Cardiac fibroblast (primary cell): Measurements from ENCODE around the gene SLC1A2.

Experiments used
- DNase-seq, 2 donors: peaks; one replicate each; pipeline versions ENCODE4 v3.0.0 to v3.0.0-alpha.2; 2010; ENCODE audit warnings: low read depth in 2 of 2
- H3K4me3 ChIP-seq, 2 donors: replicated peaks in 1 of 2; 1 replicate in 1 of 2; 2 replicates in 1 of 2; pipeline ENCODE4 v1.5.1; 2011; ENCODE audit warnings: low read depth in 2 of 2, low read length in 2 of 2, mild to moderate bottlenecking in 2 of 2, moderate library complexity in 1 of 2
- TF ChIP-seq, protein P1 (sequence below): IDR thresholded peaks from one replicate; pipeline ENCODE4 v1.5.1; 2011; ENCODE audit warnings: low read depth, mild to moderate bottlenecking, low read length, inconsistent platforms

SLC1A2 gene

DNA sequence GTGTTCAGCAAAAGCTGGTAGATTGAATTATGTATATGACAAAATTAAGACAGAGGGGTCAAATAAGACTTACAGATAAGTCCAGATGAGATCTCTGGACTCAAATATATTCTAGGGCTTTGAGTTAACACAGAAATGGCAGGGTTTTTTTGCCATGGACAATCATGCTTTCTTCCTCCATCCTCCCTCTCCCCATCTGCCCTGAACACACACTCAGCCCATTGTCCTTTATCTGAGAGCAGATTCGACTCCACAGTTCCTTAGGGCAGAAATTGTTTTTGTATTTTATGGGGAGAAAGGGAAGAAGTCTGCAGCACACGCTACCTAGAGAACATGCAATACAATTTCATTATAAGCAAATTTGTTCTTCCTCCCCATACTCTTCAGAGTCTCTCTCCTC is 86.8 kb downstream of the SLC1A2 start:
- H3K4me3 ChIP-seq, result no peak overlapping the region
- TF ChIP-seq, protein P1, sequence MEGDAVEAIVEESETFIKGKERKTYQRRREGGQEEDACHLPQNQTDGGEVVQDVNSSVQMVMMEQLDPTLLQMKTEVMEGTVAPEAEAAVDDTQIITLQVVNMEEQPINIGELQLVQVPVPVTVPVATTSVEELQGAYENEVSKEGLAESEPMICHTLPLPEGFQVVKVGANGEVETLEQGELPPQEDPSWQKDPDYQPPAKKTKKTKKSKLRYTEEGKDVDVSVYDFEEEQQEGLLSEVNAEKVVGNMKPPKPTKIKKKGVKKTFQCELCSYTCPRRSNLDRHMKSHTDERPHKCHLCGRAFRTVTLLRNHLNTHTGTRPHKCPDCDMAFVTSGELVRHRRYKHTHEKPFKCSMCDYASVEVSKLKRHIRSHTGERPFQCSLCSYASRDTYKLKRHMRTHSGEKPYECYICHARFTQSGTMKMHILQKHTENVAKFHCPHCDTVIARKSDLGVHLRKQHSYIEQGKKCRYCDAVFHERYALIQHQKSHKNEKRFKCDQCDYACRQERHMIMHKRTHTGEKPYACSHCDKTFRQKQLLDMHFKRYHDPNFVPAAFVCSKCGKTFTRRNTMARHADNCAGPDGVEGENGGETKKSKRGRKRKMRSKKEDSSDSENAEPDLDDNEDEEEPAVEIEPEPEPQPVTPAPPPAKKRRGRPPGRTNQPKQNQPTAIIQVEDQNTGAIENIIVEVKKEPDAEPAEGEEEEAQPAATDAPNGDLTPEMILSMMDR, result no peak
- DNase-seq, result no peak

DNA sequence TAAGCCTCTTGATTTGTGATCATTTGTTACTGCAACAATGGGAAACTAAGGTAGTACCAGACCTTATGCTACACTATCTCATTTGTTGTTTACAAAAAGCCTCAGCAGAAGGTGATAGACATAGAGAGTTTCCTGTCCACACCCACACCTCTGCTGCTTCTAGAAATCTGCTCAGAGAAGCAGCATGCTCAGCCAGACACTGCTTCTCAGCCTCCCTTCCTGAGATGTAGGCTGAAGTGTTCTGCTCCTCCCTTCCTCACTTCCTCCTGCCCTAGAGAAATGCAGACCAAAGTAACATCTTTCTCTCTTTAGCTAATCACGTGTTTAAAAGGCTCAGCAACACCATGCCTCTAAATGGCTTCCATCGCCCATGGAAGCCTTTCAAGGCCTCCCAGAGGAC is 88.4 kb downstream of the SLC1A2 start:
- TF ChIP-seq, protein P1, result no peak
- no peak for DNase-seq
- no peak overlapping the region for H3K4me3 ChIP-seq

DNA sequence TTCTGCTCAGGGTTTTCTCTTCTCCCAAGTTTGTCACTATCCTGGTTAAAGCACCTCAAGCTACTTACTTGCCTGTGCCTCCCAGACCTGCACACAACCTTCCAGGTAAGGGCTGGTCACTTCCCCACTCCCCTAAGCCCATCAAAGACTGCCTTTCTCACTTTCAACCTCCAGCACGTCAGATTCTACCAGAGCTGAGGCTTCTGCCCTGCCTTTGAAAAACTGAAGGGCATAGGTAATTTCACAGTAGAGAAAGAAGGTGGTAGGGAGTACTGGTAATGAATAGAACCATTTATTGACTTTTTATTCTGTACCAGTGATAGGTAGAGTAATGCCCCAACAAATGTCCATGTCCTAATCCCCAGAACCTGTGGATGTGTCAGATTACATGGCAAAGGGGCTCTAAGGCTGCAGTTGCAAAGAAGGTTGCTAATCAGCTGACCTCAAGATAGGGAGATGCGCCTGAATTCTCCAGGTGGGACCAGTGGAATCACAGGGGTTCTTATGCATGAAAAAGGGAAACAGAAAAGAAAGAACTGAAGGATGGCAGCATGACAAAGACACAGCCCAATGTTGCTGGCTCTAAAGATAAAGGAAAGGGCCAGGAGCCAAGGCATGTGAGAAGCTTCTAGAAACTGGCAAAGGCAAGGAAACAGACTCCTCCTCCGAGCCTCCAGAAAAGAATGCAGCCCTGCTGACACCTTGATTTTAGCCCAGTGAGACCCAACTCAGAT is 89.0 kb downstream of the SLC1A2 start:
- peak in 1 of 2 donors; percentile 43 for DNase-seq
- TF ChIP-seq, protein P1, result no peak
- no peak overlapping the region for H3K4me3 ChIP-seq

DNA sequence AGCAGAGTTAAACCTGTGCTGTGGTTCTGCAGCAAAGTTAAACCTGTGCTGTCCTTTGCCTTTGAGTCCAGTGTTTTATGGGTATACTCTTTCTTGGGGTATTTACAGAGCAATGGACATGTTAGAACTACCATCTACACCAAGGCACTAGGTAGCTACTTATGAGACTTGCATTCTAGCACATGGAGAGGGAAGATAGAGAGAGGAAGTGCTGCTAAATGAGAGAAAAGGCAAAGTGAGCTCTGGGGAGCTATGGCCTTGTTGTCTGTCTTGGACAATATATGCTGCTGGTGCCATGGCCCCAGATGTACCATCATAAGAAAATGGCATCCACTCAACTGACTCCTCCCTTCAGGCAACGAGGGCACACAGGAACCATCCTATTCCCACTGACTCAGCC is 91.5 kb downstream of the SLC1A2 start:
- DNase-seq, result no peak
- TF ChIP-seq, protein P1, result no peak
- no peak overlapping the region for H3K4me3 ChIP-seq

DNA sequence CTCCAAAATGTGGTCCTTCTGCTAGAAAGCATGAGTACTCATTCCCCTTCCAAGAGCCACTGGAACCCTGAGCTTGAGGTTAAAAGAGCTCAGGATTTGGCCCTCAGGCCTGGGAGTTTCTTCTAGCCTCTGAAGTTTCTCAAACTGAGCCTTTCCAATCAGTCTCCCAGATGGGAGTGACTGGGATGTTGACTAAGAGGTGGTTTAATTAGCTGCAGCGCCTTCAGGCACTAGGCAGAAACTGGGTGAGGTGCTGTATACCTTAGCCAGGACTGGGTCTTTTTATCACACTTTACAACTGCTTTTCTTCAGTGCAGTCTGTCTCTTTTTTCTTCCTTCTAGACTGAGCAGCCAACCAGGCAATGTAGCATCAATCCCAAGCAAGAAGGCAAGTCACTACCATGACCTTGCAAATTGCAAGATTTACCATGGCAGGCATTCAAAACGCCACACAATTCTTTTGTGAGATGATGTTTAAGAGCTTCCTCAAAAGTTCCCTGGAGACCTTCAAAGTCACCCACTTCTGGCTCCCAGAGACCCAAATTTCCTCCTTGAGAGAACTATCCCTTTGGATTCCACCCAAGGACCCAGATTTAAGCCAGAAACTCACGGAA is 93.0 kb downstream of the SLC1A2 start:
- TF ChIP-seq, protein P1, result no peak
- no peak for DNase-seq
- H3K4me3 ChIP-seq, result no peak overlapping the region

DNA sequence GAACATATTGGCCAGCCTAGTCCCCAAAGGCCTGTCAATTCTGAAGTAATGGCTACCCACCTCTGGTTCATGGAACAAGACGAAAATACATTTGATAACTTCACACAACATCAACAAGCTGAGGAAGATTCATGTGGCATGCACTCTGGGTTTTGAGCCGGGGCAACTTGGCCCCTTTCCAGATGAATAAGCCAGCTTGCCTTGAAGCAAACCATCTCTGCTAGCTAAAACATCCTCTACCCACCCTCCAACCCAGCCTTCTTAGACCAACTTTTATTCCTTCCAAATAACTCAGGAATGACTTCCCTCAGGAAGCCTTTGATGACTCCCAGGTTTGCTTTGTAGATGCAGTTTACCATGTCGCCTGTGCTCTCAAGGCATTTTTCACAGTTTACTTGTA is 94.4 kb downstream of the SLC1A2 start:
- DNase-seq, result peak in 1 of 2 donors; percentile 33
- H3K4me3 ChIP-seq, result no peak overlapping the region
- TF ChIP-seq, protein P1, result no peak
